HG03378 (cell line): ENCODE measurements around the gene ABHD17B.

Experiments
- ATAC-seq: cut with Tn5 transposase; IDR thresholded peaks from one replicate; pipeline ENCODE4 v1.9.1; 2021; ENCODE audit warnings: mild to moderate bottlenecking, moderate library complexity; ENCODE audit not compliant: unreplicated experiment

ABHD17B gene

DNA sequence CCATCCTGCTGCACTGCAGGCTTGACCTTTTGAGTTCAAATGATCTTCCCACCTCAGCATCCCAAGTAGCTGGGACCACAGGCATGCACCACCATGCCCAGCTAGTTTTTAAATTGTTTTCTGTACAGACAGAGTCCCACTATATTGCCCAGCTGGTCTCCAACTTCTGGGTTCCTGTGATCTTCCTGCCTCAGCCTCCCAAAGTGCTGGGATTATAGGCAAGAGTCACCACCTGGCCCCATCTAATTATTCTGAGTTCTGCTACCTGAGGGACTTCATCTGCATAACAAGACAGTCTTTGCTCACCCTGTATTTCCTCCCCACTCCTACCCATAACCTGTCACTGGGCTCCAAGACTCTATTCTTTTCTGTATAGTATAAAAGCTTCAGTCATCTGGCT, 88.1 kb downstream of the ABHD17B start:
- ATAC-seq = no peak

DNA sequence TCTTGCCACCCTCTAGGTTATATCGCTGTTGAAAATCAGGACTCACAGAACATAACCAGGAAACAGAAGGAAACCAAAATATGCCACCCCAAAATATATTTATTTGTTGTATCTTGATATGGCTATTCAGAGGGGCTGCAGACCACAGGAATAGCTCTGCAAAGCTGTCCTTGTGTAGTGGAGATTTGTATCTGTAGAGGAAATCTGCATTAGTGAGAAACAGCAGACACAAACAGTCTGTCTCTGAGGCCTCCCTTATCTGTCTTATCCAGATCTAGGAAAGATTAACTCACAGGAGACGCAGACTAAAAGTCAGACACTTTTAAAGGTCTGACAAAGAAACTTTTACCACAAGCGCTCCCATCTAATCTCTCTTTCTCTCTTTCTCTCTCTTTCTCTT, 88.5 kb downstream of the ABHD17B start:
- ATAC-seq = no peak

DNA sequence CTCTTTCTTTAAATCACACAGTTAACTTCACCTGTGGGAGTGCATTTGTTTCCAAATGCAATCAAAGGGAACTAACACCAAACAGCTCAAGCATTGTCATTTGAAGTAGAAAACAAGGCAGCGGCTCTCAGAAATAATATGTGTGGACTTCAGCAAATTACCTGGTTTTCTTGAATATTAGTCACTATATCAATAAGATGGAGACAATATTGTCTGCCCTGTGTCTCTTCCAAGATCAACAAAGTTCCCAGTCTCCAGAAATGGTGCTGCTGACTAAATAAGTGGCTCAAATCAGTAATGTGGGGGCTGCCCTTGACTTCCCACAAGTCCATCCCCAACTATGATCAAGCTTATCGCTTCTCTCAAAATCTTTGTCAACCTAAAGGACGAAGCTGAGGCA, 89.6 kb downstream of the ABHD17B start:
- ATAC-seq = no peak

GRCh38 chr9:71820403-71820921, 90.5 kb downstream of the ABHD17B start:
- no peak for ATAC-seq

DNA sequence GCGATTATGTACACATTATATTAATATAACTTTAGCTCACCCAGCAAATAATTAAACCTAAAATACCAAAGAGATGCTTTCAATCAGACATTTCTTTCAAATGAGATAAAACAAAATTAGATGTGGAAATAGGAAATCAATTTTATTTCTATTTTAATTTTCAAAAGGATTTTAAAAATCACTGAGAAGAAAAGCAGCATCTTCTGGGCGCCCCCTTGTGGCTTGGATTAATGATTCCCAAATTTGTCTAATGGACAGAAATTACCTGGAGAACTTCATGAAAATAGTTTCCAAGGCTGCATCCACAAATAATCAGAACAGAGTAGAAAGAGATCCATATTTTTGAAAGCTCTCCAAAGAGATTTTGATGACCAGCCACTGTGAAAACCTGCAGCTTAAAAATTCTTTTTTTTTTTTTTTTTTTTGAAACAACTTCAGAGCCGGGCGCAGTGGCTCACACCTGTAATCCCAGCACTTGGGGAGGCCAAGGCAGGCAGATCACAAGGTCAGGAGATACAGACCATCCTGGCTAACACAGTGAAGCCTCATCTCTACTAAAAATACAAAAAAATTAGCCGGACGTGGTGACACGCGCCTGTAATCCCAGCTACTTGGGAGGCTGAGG, 91.8 kb downstream of the ABHD17B start:
- ATAC-seq = no peak

- ATAC-seq = no peak
These were observed 94.0 kb downstream of the ABHD17B start for GRCh38 chr9:71816916-71817451.
